ENCODE results near the gene DYNC1H1.

The DYNC1H1 gene

GRCh38 chr14:102103062-102103695, 138.8 kb downstream of the DYNC1H1 start:
- Histone ChIP-seq H3K27ac (ENCODE audit: extremely low read depth, low read depth, low read length) (no peak overlapping the region), H3K4me3 (ENCODE audit: low read depth, low read length) (no peak overlapping the region), H3K4me1 (ENCODE audit: control insufficient read depth, insufficient read depth, low read length) (no peaks in the 10 kb centered on the region), H3K36me3 (ENCODE audit: control insufficient read depth in 2 of 2, insufficient read depth in 1 of 2, low read length in 2 of 2) (no peaks in the 10 kb centered on the region; a peak in 1 of 3 replicates), H3K9me3 (ENCODE audit: control insufficient read depth, insufficient read depth, low read depth, low read length) (no peaks in the 10 kb centered on the region)
- ChIA-PET POLR2A (no interaction called here), CTCF (no interaction called here)
- no peak for TF ChIP-seq ZNF248 (tag by site-specific recombination; IDR thresholded peaks at IDR 0.05)
- no peak for TF ChIP-seq GLI4 (tag by site-specific recombination; IDR thresholded peaks at IDR 0.05)
- no peak for TF ChIP-seq AEBP2 (tag by site-specific recombination; IDR thresholded peaks at IDR 0.05; ENCODE audit: borderline replicate concordance)

GRCh38 chr14:102105369-102105768, 141.0 kb downstream of the DYNC1H1 start:
- Histone ChIP-seq H3K4me3 (ENCODE audit: low read depth, low read length) (no peak overlapping the region), H3K4me1 (ENCODE audit: control insufficient read depth, insufficient read depth, low read length) (no peaks in the 10 kb centered on the region), H3K9me3 (ENCODE audit: control insufficient read depth, insufficient read depth, low read depth, low read length) (no peaks in the 10 kb centered on the region), H3K36me3 (ENCODE audit: control insufficient read depth in 2 of 2, insufficient read depth in 1 of 2, low read length in 2 of 2) (no peaks in the 10 kb centered on the region; a peak in 1 of 3 replicates), H3K27ac (ENCODE audit: extremely low read depth, low read depth, low read length) (no peak overlapping the region)
- CTCF ChIA-PET = interaction anchor here (0.7 to 3.5 kb wide), 2 partner anchors 9 to 27 kb away, joined by 4 to 29 read pairs; no protein-coding TSS in a partner anchor
- POLR2A ChIA-PET = no interaction called here
- TF ChIP-seq ZNF18 (tag by site-specific recombination; IDR thresholded peaks at IDR 0.05) (no peak), ZNF174 (tag by site-specific recombination; IDR thresholded peaks at IDR 0.05) (no peak), GLIS1 (tag by site-specific recombination; IDR thresholded peaks at IDR 0.05) (no peak), ZBTB11 (tag by site-specific recombination; conservative IDR thresholded peaks at IDR 0.05; ENCODE audit: low read depth) (no peak), ZNF645 (tag by site-specific recombination; IDR thresholded peaks at IDR 0.05) (no peak), ZIC2 (tag by site-specific recombination; IDR thresholded peaks at IDR 0.05) (no peak), ZNF843 (tag by site-specific recombination; IDR thresholded peaks at IDR 0.05) (no peak), SCRT1 (tag by site-specific recombination; IDR thresholded peaks at IDR 0.05; ENCODE audit: borderline replicate concordance) (no peak), PRDM4 (tag by site-specific recombination; IDR thresholded peaks at IDR 0.05) (no peak), ZNF324 (tag by site-specific recombination; IDR thresholded peaks at IDR 0.05) (no peak), GLI4 (tag by site-specific recombination; IDR thresholded peaks at IDR 0.05) (no peak), YY1 (tag by site-specific recombination; IDR thresholded peaks at IDR 0.05) (no peak), REPIN1 (tag by site-specific recombination; IDR thresholded peaks at IDR 0.05; ENCODE audit: low read depth) (no peak), ZNF449 (tag by site-specific recombination; IDR thresholded peaks at IDR 0.05) (no peak), ZNF10 (tag by site-specific recombination; IDR thresholded peaks at IDR 0.05) (no peak), PATZ1 (tag by site-specific recombination; IDR thresholded peaks at IDR 0.05) (no peak)
